IMR-90 (cell line): ENCODE measurements around the gene INCENP. TPM values are rescaled to one million over a fixed set of nuclear protein-coding genes. Genes with fewer than 3 reads are reported as not detected.

ENCODE experiments used
- ATAC-seq: fragments of 200-7000 bp; cut with Tn5 transposase; 2 replicates; pipeline ENCODE4 v1.9.1; 2020; ENCODE audit warnings: low read depth, mild to moderate bottlenecking, moderate library complexity
- BruUV-seq: library from RNA; stranded (reverse); fragments of 400-500 nt; replicated peaks from 2 replicates; lab custom pipeline; 2021; lab: Mats Ljungman, UMichigan
- CTCF ChIA-PET: fragments of 300-600 bp; formaldehyde crosslinking; extraction: SDS; loops from one replicate; lab custom pipeline; 2021; ENCODE audit warnings: antibody characterized with exemption; lab: Yijun Ruan, JAX
- POLR2A ChIA-PET: fragments of 300-600 bp; sonication (Branson Sonifier 250); formaldehyde crosslinking; loops from one replicate; lab custom pipeline; 2022; ENCODE audit warnings: antibody characterized with exemption; ENCODE audit not compliant: unreplicated experiment; lab: Charles Lee
- DNase-seq: peaks from one replicate; pipeline ENCODE4 v3.0.0; 2013
- H2AFZ ChIP-seq: replicated peaks from 2 replicates; pipeline ENCODE3; 2013; ENCODE audit warnings: low read length, mild to moderate bottlenecking; ENCODE audit not compliant: poor library complexity
- H2AK5ac ChIP-seq: 2 replicates; pipeline ENCODE4 v1.6.1; 2013; ENCODE audit warnings: low read depth, low read length, inconsistent platforms
- H2AK9ac ChIP-seq: replicated peaks from 2 replicates; pipeline ENCODE3; 2013; ENCODE audit warnings: mild to moderate bottlenecking, low read depth, low read length, moderate library complexity; ENCODE audit not compliant: poor library complexity
- H2BK120ac ChIP-seq: 2 replicates; pipeline ENCODE4 v1.6.1; 2013; ENCODE audit warnings: low read depth, low read length, inconsistent platforms
- H2BK15ac ChIP-seq: 3 replicates; pipeline ENCODE4 v1.6.1; 2013; ENCODE audit warnings: low read depth, low read length, inconsistent platforms
- H2BK20ac ChIP-seq: 2 replicates; pipeline ENCODE4 v1.6.1; 2013; ENCODE audit warnings: low read depth, mild to moderate bottlenecking, inconsistent platforms, low read length, moderate library complexity
- H2BK5ac ChIP-seq: 2 replicates; pipeline ENCODE4 v1.6.1; 2013; ENCODE audit warnings: mild to moderate bottlenecking, low read depth, low read length, inconsistent platforms; ENCODE audit not compliant: poor library complexity, severe bottlenecking
- H3K14ac ChIP-seq: replicated peaks from 2 replicates; pipeline ENCODE4 v1.6.1; 2013; ENCODE audit warnings: low read depth, low read length, inconsistent platforms
- H3K18ac ChIP-seq: 2 replicates; pipeline ENCODE4 v1.6.1; 2013; ENCODE audit warnings: low read depth, low read length, control low read depth
- H3K23ac ChIP-seq: 2 replicates; pipeline ENCODE4 v1.6.1; 2013; ENCODE audit warnings: low read depth, low read length, inconsistent platforms
- H3K27ac ChIP-seq: 2 replicates; pipeline ENCODE4 v1.5.1; 2013; ENCODE audit warnings: mild to moderate bottlenecking, control low read depth, low read length; ENCODE audit not compliant: insufficient read depth
- H3K27me3 ChIP-seq: 2 replicates; pipeline ENCODE4 v1.6.1; 2013; ENCODE audit warnings: low read length; ENCODE audit not compliant: control insufficient read depth, insufficient read depth
- H3K36me3 ChIP-seq: 2 replicates; pipeline ENCODE4 v1.6.1; 2013; ENCODE audit warnings: low read length, mixed read lengths; ENCODE audit not compliant: control insufficient read depth, insufficient read depth
- H3K4ac ChIP-seq: 2 replicates; pipeline ENCODE4 v1.6.1; 2013; ENCODE audit warnings: low read depth, low read length, inconsistent platforms
- H3K4me1 ChIP-seq: 2 replicates; pipeline ENCODE4 v1.6.1; 2013; ENCODE audit warnings: low read length, mixed read lengths; ENCODE audit not compliant: control insufficient read depth, insufficient read depth
- H3K4me2 ChIP-seq: 2 replicates; pipeline ENCODE4 v1.6.1; 2013; ENCODE audit warnings: low read depth, mild to moderate bottlenecking, control low read depth, low read length, moderate library complexity
- H3K4me3 ChIP-seq: 2 replicates; pipeline ENCODE4 v1.5.1; 2013; ENCODE audit warnings: low read depth, mild to moderate bottlenecking, control low read depth, low read length, moderate library complexity; ENCODE audit not compliant: insufficient read depth
- H3K56ac ChIP-seq: 2 replicates; pipeline ENCODE4 v1.6.1; 2013; ENCODE audit warnings: low read length, inconsistent platforms; ENCODE audit not compliant: insufficient read depth; ENCODE audit errors: extremely low read depth
- H3K79me1 ChIP-seq, 2 experiments: 2 replicates each; pipeline ENCODE4 v1.6.1; 2013; ENCODE audit warnings: low read length in 2 of 2, inconsistent platforms in 1 of 2, low read depth in 1 of 2
- H3K9ac ChIP-seq: 2 replicates; pipeline ENCODE4 v1.6.1; 2013; ENCODE audit warnings: low read depth, low read length, control low read depth
- H3K9me1 ChIP-seq: 2 replicates; pipeline ENCODE4 v1.6.1; 2013; ENCODE audit warnings: low read length, inconsistent platforms; ENCODE audit not compliant: insufficient read depth
- H3K9me3 ChIP-seq: 2 replicates; pipeline ENCODE4 v1.6.1; 2013; ENCODE audit warnings: low read length; ENCODE audit not compliant: control insufficient read depth, insufficient read depth
- H4K20me1 ChIP-seq: 2 replicates; pipeline ENCODE4 v1.6.1; 2013; ENCODE audit warnings: low read length, inconsistent platforms; ENCODE audit not compliant: insufficient read depth
- H4K5ac ChIP-seq: 2 replicates; pipeline ENCODE4 v1.6.1; 2013; ENCODE audit warnings: mild to moderate bottlenecking, low read depth, low read length, control low read depth
- H4K8ac ChIP-seq, 2 experiments: 2 replicates each; pipeline ENCODE4 v1.6.1; 2013; ENCODE audit warnings: low read depth in 2 of 2, low read length in 2 of 2, control low read depth in 1 of 2, inconsistent platforms in 1 of 2
- H4K91ac ChIP-seq: 2 replicates; pipeline ENCODE4 v1.6.1; 2013; ENCODE audit warnings: low read depth, low read length, inconsistent platforms; ENCODE audit not compliant: insufficient read depth
- BHLHE40 ChIP-seq: fragments of 150-350 bp; IDR thresholded peaks from 2 replicates; pipeline ENCODE4 v1.6.1; 2016; ENCODE audit warnings: mild to moderate bottlenecking, low read depth, low read length
- CHD1 ChIP-seq: IDR thresholded peaks from 2 replicates; pipeline ENCODE4 v1.6.1; 2012; ENCODE audit warnings: low read depth, low read length, improper control_type of control experiment
- ELK1 ChIP-seq: fragments of 150-350 bp; IDR thresholded peaks from 2 replicates; pipeline ENCODE4 v1.6.1; 2016; ENCODE audit warnings: low read depth, mild to moderate bottlenecking, low read length, moderate library complexity, borderline replicate concordance
- FOS ChIP-seq: fragments of 150-350 bp; IDR thresholded peaks from 2 replicates; pipeline ENCODE4 v1.6.1; 2016; ENCODE audit warnings: low read depth, low read length
- MAFK ChIP-seq: IDR thresholded peaks from 2 replicates; pipeline ENCODE4 v1.6.1; 2012; ENCODE audit warnings: low read depth, low read length, improper control_type of control experiment
- MAZ ChIP-seq: IDR thresholded peaks from 2 replicates; pipeline ENCODE4 v1.6.1; 2012; ENCODE audit warnings: low read depth, mild to moderate bottlenecking, low read length, improper control_type of control experiment, moderate library complexity, borderline replicate concordance
- MXI1 ChIP-seq: IDR thresholded peaks from 2 replicates; pipeline ENCODE4 v1.6.1; 2012; ENCODE audit warnings: low read depth, mild to moderate bottlenecking, low read length, moderate library complexity, borderline replicate concordance
- NFE2L2 ChIP-seq: fragments of 150-350 bp; IDR thresholded peaks from 2 replicates; pipeline ENCODE4 v1.6.1; 2016; ENCODE audit warnings: low read depth, mild to moderate bottlenecking, low read length
- POLR2A ChIP-seq: IDR thresholded peaks from 2 replicates; pipeline ENCODE4 v1.6.1; 2012; ENCODE audit warnings: mild to moderate bottlenecking, low read depth, low read length
- RAD21 ChIP-seq: IDR thresholded peaks from 2 replicates; pipeline ENCODE4 v1.6.1; 2012; ENCODE audit warnings: low read length, improper control_type of control experiment
- RCOR1 ChIP-seq: IDR thresholded peaks from 2 replicates; pipeline ENCODE4 v1.6.1; 2012; ENCODE audit warnings: mild to moderate bottlenecking, low read length, improper control_type of control experiment; ENCODE audit not compliant: insufficient replicate concordance
- SMC3 ChIP-seq: fragments of 150-350 bp; IDR thresholded peaks from 2 replicates; pipeline ENCODE4 v1.6.1; 2016; ENCODE audit warnings: low read depth, mild to moderate bottlenecking, antibody characterized with exemption, low read length, moderate library complexity
- WGBS, 2 experiments: methylation state at CpG; one replicate each; pipeline versions ENCODE4 v1.1.5 to v1.1.7; 2013; ENCODE audit warnings: missing lambda C conversion rate in 2 of 2; ENCODE audit not compliant: insufficient read length in 1 of 2; ENCODE audit errors: extremely low coverage in 2 of 2; 5-methylcytosine and 5-hydroxymethylcytosine counted together
- dilution Hi-C: fragments of 300-500 bp; cut with HindIII; formaldehyde crosslinking; loops from one replicate; pipeline ENCODE4 v1.14.3; 2018; ENCODE audit warnings: low sequenced_read_pairs; ENCODE audit not compliant: unreplicated experiment
- in situ Hi-C: fragments of 300-500 bp; cut with MboI; formaldehyde crosslinking; loops from 3 replicates; pipeline ENCODE4 v1.14.3; 2019; ENCODE audit warnings: low sequenced_read_pairs, inconsistent platforms, mixed read lengths
- intact Hi-C: fragments of 100-400 bp; cut with micrococcal nuclease; formaldehyde crosslinking; loops from 2 replicates; pipeline ENCODE4 v1.10.0; 2022
- polyA plus RNA-seq, 3 experiments: library from polyadenylated mRNA; depleted of rRNA; stranded (reverse); fragments of >200 nt; gene quantifications; 2 replicates each; pipeline ENCODE4 v1.2.3, GENCODE V29; 2012; ENCODE audit warnings: low replicate concordance in 1 of 3
- total RNA-seq: library from RNA; depleted of rRNA; stranded (reverse); fragments of >200 nt; gene quantifications from 2 replicates; pipeline ENCODE4 v1.2.3, GENCODE V29; 2012
- TF ChIP-seq, protein P1 (sequence below): fragments of 150-350 bp; IDR thresholded peaks from 2 replicates; pipeline ENCODE4 v1.6.1; 2017; ENCODE audit warnings: mild to moderate bottlenecking, antibody characterized with exemption, low read length, low read depth
- TF ChIP-seq, protein P2 (sequence below): conservative IDR thresholded peaks from 2 replicates; pipeline ENCODE4 v1.5.1; 2012; ENCODE audit warnings: mild to moderate bottlenecking, low read depth, low read length, improper control_type of control experiment

INCENP gene
- total and polyA plus RNA-seq, 2 of the 4 experiments (the other 2 are of a cell fraction), result 18.6 to 23.8 TPM

- H3K4me3 ChIP-seq, result no peak overlapping the region
- H3K79me1 ChIP-seq, result no peaks in the 10 kb centered on the region
- intact Hi-C loops, result no loop called here
- POLR2A ChIA-PET, result no interaction called here
- H2BK5ac ChIP-seq, result no peak overlapping the region
- no peak overlapping the region for H2AK5ac ChIP-seq
- no peak overlapping the region for H2BK120ac ChIP-seq
- DNase-seq (no peak), ATAC-seq (no peak)
- H3K23ac ChIP-seq, result no peak overlapping the region
- H3K14ac ChIP-seq, result no peak overlapping the region
- TF ChIP-seq POLR2A (no peak), CHD1 (no peak), MXI1 (no peak), FOS (no peak), ELK1 (no peak), NFE2L2 (no peak), MAFK (no peak), SMC3 (no peak), BHLHE40 (no peak), MAZ (no peak), RAD21 (no peak), RCOR1 (no peak)
- TF ChIP-seq, protein P1, sequence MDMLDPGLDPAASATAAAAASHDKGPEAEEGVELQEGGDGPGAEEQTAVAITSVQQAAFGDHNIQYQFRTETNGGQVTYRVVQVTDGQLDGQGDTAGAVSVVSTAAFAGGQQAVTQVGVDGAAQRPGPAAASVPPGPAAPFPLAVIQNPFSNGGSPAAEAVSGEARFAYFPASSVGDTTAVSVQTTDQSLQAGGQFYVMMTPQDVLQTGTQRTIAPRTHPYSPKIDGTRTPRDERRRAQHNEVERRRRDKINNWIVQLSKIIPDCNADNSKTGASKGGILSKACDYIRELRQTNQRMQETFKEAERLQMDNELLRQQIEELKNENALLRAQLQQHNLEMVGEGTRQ, result no peak
- TF ChIP-seq, protein P2, sequence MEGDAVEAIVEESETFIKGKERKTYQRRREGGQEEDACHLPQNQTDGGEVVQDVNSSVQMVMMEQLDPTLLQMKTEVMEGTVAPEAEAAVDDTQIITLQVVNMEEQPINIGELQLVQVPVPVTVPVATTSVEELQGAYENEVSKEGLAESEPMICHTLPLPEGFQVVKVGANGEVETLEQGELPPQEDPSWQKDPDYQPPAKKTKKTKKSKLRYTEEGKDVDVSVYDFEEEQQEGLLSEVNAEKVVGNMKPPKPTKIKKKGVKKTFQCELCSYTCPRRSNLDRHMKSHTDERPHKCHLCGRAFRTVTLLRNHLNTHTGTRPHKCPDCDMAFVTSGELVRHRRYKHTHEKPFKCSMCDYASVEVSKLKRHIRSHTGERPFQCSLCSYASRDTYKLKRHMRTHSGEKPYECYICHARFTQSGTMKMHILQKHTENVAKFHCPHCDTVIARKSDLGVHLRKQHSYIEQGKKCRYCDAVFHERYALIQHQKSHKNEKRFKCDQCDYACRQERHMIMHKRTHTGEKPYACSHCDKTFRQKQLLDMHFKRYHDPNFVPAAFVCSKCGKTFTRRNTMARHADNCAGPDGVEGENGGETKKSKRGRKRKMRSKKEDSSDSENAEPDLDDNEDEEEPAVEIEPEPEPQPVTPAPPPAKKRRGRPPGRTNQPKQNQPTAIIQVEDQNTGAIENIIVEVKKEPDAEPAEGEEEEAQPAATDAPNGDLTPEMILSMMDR, result no peak
- H3K9me3 ChIP-seq, result no peaks in the 10 kb centered on the region
- no peak overlapping the region for H4K91ac ChIP-seq
- H2BK15ac ChIP-seq, result no peak overlapping the region
- no peaks in the 10 kb centered on the region for H3K9me1 ChIP-seq
- WGBS, 2 experiments, result 50% methylated on average over 1 of the region's 2 CpGs; no CpG with 5 or more reads in 1 of the 2 experiments
- H3K56ac ChIP-seq, result no peak overlapping the region
- no peak overlapping the region for H4K5ac ChIP-seq
- peaks cover 23% of the 10 kb centered on the region; the same call in 1 of the 2 replicates for H3K27me3 ChIP-seq
- no peaks in the 10 kb centered on the region for H4K20me1 ChIP-seq
- no TSS peak for BruUV-seq
- H4K8ac ChIP-seq, result no peak overlapping the region
- H3K4me2 ChIP-seq, result no peak overlapping the region
- dilution Hi-C loops, result no loop called here
- no peak overlapping the region for H2AFZ ChIP-seq
- no peak overlapping the region for H2BK20ac ChIP-seq
- H3K9ac ChIP-seq, result no peak overlapping the region
- no peak overlapping the region for H2AK9ac ChIP-seq
- H3K36me3 ChIP-seq, result no peaks in the 10 kb centered on the region
- in situ Hi-C loops, result no loop called here
- H3K27ac ChIP-seq, result no peak overlapping the region
- CTCF ChIA-PET, result no interaction called here
- no peak overlapping the region for H3K4ac ChIP-seq
- no peaks in the 10 kb centered on the region for H3K4me1 ChIP-seq
- H3K18ac ChIP-seq, result no peak overlapping the region
Observed at GRCh38 chr11:62201376-62201775, 77.6 kb downstream of the INCENP start.
